GM23338 (cell line): ENCODE data around the gene OR10G7. TPM values are rescaled to one million over a fixed set of nuclear protein-coding genes. Genes with fewer than 3 reads are reported as not detected.

ENCODE experiments used
- ATAC-seq: fragments of 200-7000 bp; cut with Tn5 transposase; 3 replicates; pipeline ENCODE4 v1.9.1; 2020
- DNase-seq: peaks from one replicate; pipeline ENCODE4 v3.0.0-alpha.2; 2015; ENCODE audit warnings: low spot score
- H2AFZ ChIP-seq: fragments of 200-600 bp; sonication (generic); 2 replicates; pipeline ENCODE4 v1.8.0; 2016; ENCODE audit warnings: antibody characterized with exemption, mild to moderate bottlenecking, moderate library complexity
- H3F3A ChIP-seq: fragments of 200-600 bp; sonication (generic); replicated peaks from 2 replicates; pipeline ENCODE4 v1.8.0; 2017; ENCODE audit warnings: antibody characterized with exemption, mixed run types, low read depth
- H3K27ac ChIP-seq: fragments of 200-600 bp; sonication (generic); 2 replicates; pipeline ENCODE4 v1.6.1; 2016; ENCODE audit warnings: low read depth
- H3K27me3 ChIP-seq: fragments of 200-600 bp; sonication (generic); 2 replicates; pipeline ENCODE4 v1.8.0; 2016; ENCODE audit warnings: mild to moderate bottlenecking, mixed run types, moderate library complexity; ENCODE audit not compliant: insufficient read depth
- H3K36me3 ChIP-seq: fragments of 200-600 bp; sonication (generic); 2 replicates; pipeline ENCODE4 v1.8.0; 2016; ENCODE audit warnings: mild to moderate bottlenecking; ENCODE audit not compliant: insufficient read depth
- H3K4me1 ChIP-seq: fragments of 200-600 bp; sonication (generic); 2 replicates; pipeline ENCODE4 v1.8.0; 2016; ENCODE audit warnings: mild to moderate bottlenecking, moderate library complexity; ENCODE audit not compliant: insufficient read depth
- H3K4me2 ChIP-seq: fragments of 200-600 bp; sonication (generic); 2 replicates; pipeline ENCODE4 v1.7.1; 2017; ENCODE audit warnings: mixed run types
- H3K4me3 ChIP-seq: fragments of 200-600 bp; sonication (generic); 2 replicates; pipeline ENCODE4 v1.6.1; 2016; ENCODE audit warnings: mixed run types
- H3K79me2 ChIP-seq: fragments of 200-600 bp; sonication (generic); replicated peaks from 2 replicates; pipeline ENCODE4 v1.8.0; 2017; ENCODE audit warnings: mild to moderate bottlenecking; ENCODE audit not compliant: insufficient read depth
- H3K9me2 ChIP-seq: fragments of 200-600 bp; sonication (generic); 2 replicates; pipeline ENCODE4 v1.8.0; 2017; ENCODE audit not compliant: insufficient read depth
- H4K20me1 ChIP-seq: fragments of 200-600 bp; sonication (generic); replicated peaks from 2 replicates; pipeline ENCODE4 v1.8.0; 2017; ENCODE audit warnings: mild to moderate bottlenecking; ENCODE audit not compliant: insufficient read depth
- H3K27ac Mint-ChIP-seq: 2 replicates; pipeline ENCODE4 v1.8.0; 2020; ENCODE audit warnings: inconsistent platforms, mild to moderate bottlenecking, moderate library complexity, mixed read lengths
- H3K27me3 Mint-ChIP-seq: 3 replicates; pipeline ENCODE4 v1.8.0; 2022; ENCODE audit warnings: low read depth, mild to moderate bottlenecking, moderate library complexity, mixed read lengths, inconsistent platforms; ENCODE audit not compliant: insufficient read depth, poor library complexity
- H3K36me3 Mint-ChIP-seq: 3 replicates; pipeline ENCODE4 v1.8.0; 2021; ENCODE audit warnings: low read depth, mild to moderate bottlenecking, inconsistent platforms, moderate library complexity, mixed read lengths
- H3K4me1 Mint-ChIP-seq: 3 replicates; pipeline ENCODE4 v1.8.0; 2020; ENCODE audit warnings: mild to moderate bottlenecking, inconsistent platforms, mixed read lengths
- H3K4me3 Mint-ChIP-seq: 3 replicates; pipeline ENCODE4 v1.8.0; 2021; ENCODE audit warnings: moderate library complexity, mild to moderate bottlenecking, inconsistent platforms, mixed read lengths
- H3K9me3 Mint-ChIP-seq: 3 replicates; pipeline ENCODE4 v1.8.0; 2020; ENCODE audit warnings: moderate library complexity, mild to moderate bottlenecking, inconsistent platforms, mixed read lengths
- CREB1 ChIP-seq: fragments of 250-450 bp; sonication (Bioruptor Pico); IDR thresholded peaks from 2 replicates; pipeline ENCODE4 v1.5.0; 2020; ENCODE audit warnings: low read depth, mild to moderate bottlenecking, moderate library complexity
- EZH2phosphoT487 ChIP-seq: fragments of 200-600 bp; sonication (generic); IDR thresholded peaks from one replicate; pipeline ENCODE4 v1.8.1; 2018; ENCODE audit warnings: antibody characterized with exemption; ENCODE audit not compliant: unreplicated experiment
- JUNB ChIP-seq: IDR thresholded peaks from one replicate; pipeline ENCODE4 v1.6.1; 2016; ENCODE audit warnings: antibody characterized with exemption; ENCODE audit not compliant: unreplicated experiment
- POLR2AphosphoS5 ChIP-seq: IDR thresholded peaks from 2 replicates; pipeline ENCODE4 v1.6.1; 2016; ENCODE audit warnings: antibody characterized with exemption, low read depth
- ZNF114 ChIP-seq: fragments of 250-450 bp; sonication (Bioruptor Pico); IDR thresholded peaks from 2 replicates; pipeline ENCODE4 v1.5.0; 2020; ENCODE audit warnings: mild to moderate bottlenecking, moderate library complexity
- ZNF331 ChIP-seq: fragments of 250-450 bp; sonication (Bioruptor Pico); IDR thresholded peaks from 2 replicates; pipeline ENCODE4 v1.5.0; 2020; ENCODE audit warnings: low read depth, mild to moderate bottlenecking, moderate library complexity
- polyA plus RNA-seq: library from polyadenylated mRNA; unstranded; fragments of >200 nt; fragmentation: Nextera tagmentation; extraction: Ambion mirVana; gene quantifications from 2 replicates; pipeline ENCODE4 v1.2.1, GENCODE V29; 2016
- total RNA-seq: library from RNA; depleted of rRNA; stranded (reverse); fragments of >200 nt; shearing (Covaris generic); gene quantifications from 2 replicates; pipeline ENCODE4 v1.2.3, GENCODE V29; 2014
- TF ChIP-seq, protein P1 (sequence below): IDR thresholded peaks from one replicate; pipeline ENCODE4 v1.6.1; 2018; ENCODE audit warnings: antibody characterized with exemption; ENCODE audit not compliant: unreplicated experiment
- TF ChIP-seq, protein P2 (sequence below): IDR thresholded peaks from 2 replicates; pipeline ENCODE4 v1.6.1; 2016; ENCODE audit warnings: antibody characterized with exemption
- TF ChIP-seq, protein P3 (sequence below), 2 experiments: fragments of 200-600 bp in 1 of 2; sonication (generic) in 1 of 2; conservative IDR thresholded peaks; 2 replicates each; pipeline versions ENCODE4 v1.5.1 to v1.6.1; 2016 to 2017; ENCODE audit warnings: antibody characterized with exemption in 2 of 2, low read depth in 2 of 2, mild to moderate bottlenecking in 2 of 2, moderate library complexity in 1 of 2

OR10G7 gene
- total and polyA plus RNA-seq, 2 experiments from 2014 or later: not detected

DNA sequence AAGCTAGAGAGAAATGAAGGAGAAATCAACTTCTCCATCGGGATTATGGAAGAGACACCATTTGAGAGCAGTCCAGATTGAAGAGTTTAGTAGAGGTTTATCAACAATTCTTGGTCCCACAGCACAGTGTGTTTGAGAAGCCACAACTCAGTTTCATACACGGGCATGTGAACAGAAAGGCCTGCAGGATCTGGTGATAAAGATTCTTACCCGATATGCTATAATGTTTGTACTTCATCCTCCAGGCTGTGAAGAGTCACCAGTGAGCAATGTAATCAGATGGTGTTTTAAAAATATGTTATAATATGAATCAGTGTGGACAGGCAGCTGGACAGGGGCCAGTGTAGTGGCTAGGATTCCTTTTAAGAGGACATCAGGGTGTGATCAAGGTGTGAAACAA, 44.5 kb upstream of the OR10G7 start (continued):
- TF ChIP-seq, protein P1, sequence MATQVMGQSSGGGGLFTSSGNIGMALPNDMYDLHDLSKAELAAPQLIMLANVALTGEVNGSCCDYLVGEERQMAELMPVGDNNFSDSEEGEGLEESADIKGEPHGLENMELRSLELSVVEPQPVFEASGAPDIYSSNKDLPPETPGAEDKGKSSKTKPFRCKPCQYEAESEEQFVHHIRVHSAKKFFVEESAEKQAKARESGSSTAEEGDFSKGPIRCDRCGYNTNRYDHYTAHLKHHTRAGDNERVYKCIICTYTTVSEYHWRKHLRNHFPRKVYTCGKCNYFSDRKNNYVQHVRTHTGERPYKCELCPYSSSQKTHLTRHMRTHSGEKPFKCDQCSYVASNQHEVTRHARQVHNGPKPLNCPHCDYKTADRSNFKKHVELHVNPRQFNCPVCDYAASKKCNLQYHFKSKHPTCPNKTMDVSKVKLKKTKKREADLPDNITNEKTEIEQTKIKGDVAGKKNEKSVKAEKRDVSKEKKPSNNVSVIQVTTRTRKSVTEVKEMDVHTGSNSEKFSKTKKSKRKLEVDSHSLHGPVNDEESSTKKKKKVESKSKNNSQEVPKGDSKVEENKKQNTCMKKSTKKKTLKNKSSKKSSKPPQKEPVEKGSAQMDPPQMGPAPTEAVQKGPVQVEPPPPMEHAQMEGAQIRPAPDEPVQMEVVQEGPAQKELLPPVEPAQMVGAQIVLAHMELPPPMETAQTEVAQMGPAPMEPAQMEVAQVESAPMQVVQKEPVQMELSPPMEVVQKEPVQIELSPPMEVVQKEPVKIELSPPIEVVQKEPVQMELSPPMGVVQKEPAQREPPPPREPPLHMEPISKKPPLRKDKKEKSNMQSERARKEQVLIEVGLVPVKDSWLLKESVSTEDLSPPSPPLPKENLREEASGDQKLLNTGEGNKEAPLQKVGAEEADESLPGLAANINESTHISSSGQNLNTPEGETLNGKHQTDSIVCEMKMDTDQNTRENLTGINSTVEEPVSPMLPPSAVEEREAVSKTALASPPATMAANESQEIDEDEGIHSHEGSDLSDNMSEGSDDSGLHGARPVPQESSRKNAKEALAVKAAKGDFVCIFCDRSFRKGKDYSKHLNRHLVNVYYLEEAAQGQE: no peak
- TF ChIP-seq ZNF331 (CRISPR knock-in tag) (no peak), ZNF114 (CRISPR knock-in tag) (no peak)

GRCh38 chr11:124082371-124082770, 41.2 kb upstream of the OR10G7 start:
- no peak overlapping the region for H3K4me3 Mint-ChIP-seq
- Histone ChIP-seq H3K27ac (no peak overlapping the region), H3K27me3 (no peaks in the 10 kb centered on the region), H3K4me1 (no peaks in the 10 kb centered on the region), H3K4me2 (no peak overlapping the region), H3K36me3 (no peaks in the 10 kb centered on the region), H3K4me3 (no peak overlapping the region), H3K9me2 (no peaks in the 10 kb centered on the region), H3K79me2 (no peaks in the 10 kb centered on the region), H3F3A (no peaks in the 10 kb centered on the region), H4K20me1 (no peaks in the 10 kb centered on the region; the same call in 1 of the 2 replicates), H2AFZ (no peak overlapping the region)
- no peak for TF ChIP-seq POLR2AphosphoS5
- TF ChIP-seq CREB1 (CRISPR knock-in tag): no peak
- TF ChIP-seq, protein P2, sequence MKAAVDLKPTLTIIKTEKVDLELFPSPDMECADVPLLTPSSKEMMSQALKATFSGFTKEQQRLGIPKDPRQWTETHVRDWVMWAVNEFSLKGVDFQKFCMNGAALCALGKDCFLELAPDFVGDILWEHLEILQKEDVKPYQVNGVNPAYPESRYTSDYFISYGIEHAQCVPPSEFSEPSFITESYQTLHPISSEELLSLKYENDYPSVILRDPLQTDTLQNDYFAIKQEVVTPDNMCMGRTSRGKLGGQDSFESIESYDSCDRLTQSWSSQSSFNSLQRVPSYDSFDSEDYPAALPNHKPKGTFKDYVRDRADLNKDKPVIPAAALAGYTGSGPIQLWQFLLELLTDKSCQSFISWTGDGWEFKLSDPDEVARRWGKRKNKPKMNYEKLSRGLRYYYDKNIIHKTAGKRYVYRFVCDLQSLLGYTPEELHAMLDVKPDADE: no peak
- peaks cover 6% of the 10 kb centered on the region for H3K4me1 Mint-ChIP-seq
- H3K9me3 Mint-ChIP-seq: no peaks in the 10 kb centered on the region
- DNase-seq: no peak
- H3K27me3 Mint-ChIP-seq: peaks cover 6% of the 10 kb centered on the region
- H3K36me3 Mint-ChIP-seq: no peaks in the 10 kb centered on the region
- no peak overlapping the region for H3K27ac Mint-ChIP-seq
- no peak for ATAC-seq

- no peak overlapping the region for H3K27ac ChIP-seq
- no peak overlapping the region for H3K4me2 ChIP-seq
- H4K20me1 ChIP-seq: no peaks in the 10 kb centered on the region; the same call in 1 of the 2 replicates
- peaks cover 3% of the 10 kb centered on the region for H3K27me3 Mint-ChIP-seq
- no peaks in the 10 kb centered on the region for H3K79me2 ChIP-seq
- no peaks in the 10 kb centered on the region for H3K9me2 ChIP-seq
- H3K4me3 ChIP-seq: no peak overlapping the region
- no peak for ATAC-seq
- H3K36me3 ChIP-seq: no peaks in the 10 kb centered on the region
- no peak overlapping the region for H3K4me3 Mint-ChIP-seq
- no peak for DNase-seq
- no peaks in the 10 kb centered on the region for H3K27me3 ChIP-seq
- peaks cover 5% of the 10 kb centered on the region; the same call in 1 of the 2 replicates for H3K4me1 ChIP-seq
- H3K27ac Mint-ChIP-seq: no peak overlapping the region
- H3F3A ChIP-seq: no peaks in the 10 kb centered on the region
- H3K4me1 Mint-ChIP-seq: peaks cover 4% of the 10 kb centered on the region
- no peaks in the 10 kb centered on the region for H3K36me3 Mint-ChIP-seq
- no peak overlapping the region for H2AFZ ChIP-seq
- no peaks in the 10 kb centered on the region for H3K9me3 Mint-ChIP-seq
- TF ChIP-seq POLR2AphosphoS5 (no peak), CREB1 (CRISPR knock-in tag) (no peak), EZH2phosphoT487 (no peak), JUNB (no peak)
- TF ChIP-seq, protein P3, sequence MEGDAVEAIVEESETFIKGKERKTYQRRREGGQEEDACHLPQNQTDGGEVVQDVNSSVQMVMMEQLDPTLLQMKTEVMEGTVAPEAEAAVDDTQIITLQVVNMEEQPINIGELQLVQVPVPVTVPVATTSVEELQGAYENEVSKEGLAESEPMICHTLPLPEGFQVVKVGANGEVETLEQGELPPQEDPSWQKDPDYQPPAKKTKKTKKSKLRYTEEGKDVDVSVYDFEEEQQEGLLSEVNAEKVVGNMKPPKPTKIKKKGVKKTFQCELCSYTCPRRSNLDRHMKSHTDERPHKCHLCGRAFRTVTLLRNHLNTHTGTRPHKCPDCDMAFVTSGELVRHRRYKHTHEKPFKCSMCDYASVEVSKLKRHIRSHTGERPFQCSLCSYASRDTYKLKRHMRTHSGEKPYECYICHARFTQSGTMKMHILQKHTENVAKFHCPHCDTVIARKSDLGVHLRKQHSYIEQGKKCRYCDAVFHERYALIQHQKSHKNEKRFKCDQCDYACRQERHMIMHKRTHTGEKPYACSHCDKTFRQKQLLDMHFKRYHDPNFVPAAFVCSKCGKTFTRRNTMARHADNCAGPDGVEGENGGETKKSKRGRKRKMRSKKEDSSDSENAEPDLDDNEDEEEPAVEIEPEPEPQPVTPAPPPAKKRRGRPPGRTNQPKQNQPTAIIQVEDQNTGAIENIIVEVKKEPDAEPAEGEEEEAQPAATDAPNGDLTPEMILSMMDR (conservative IDR thresholded peaks at IDR 0.05; ENCODE audit: low read depth in 2 of 2): no peak
- TF ChIP-seq, protein P1: no peak
These were observed 40.4 kb upstream of the OR10G7 start for GRCh38 chr11:124081483-124081882.
